Activated T-cell treated with anti-CD3 and anti-CD28 coated beads for 1 hour (primary cell): Measurements from ENCODE around the gene CDH4.

ENCODE experiments used
- DNase-seq: peaks from one replicate; pipeline ENCODE4 v3.0.0-alpha.2; 2020; ENCODE audit warnings: low read depth

CDH4 gene

GRCh38 chr20:61918548-61918947 is 666.5 kb downstream of the CDH4 start:
- DNase-seq: no peak

GRCh38 chr20:61919239-61919638 is 667.2 kb downstream of the CDH4 start:
- no peak for DNase-seq

DNA sequence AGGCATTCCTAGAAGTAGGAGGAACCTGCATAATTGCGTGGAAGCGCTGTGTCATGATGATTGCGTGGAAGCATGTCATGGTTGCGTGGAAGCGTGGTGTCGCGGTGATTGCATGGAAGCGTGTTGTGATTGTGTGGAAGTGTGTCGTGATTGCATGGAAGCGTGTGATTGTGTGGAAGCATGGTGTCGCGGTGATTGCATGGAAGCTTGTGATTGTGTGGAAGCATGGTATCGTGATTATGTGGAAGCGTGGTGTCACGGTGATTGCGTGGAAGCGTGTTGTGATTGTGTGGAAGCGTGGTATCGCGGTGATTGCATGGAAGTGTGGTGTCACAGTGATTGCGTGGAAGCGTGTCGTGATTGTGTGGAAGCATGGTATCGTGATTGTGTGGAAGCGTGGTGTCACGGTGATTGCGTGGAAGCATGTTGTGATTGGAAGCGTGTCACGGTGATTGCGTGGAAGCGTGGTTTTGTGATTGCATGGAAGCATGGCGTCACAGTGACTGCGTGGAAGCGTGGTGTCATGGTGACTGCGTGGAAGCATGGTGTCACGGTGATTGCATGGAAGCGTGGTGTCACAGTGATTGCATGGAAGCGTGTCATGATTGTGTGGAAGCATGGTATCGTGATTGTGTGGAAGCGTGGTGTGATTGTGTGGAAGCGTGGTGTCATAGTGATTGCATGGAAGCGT is 667.8 kb downstream of the CDH4 start:
- no peak for DNase-seq

- no peak for DNase-seq
These were observed 670.4 kb downstream of the CDH4 start for GRCh38 chr20:61922411-61922810.

DNA sequence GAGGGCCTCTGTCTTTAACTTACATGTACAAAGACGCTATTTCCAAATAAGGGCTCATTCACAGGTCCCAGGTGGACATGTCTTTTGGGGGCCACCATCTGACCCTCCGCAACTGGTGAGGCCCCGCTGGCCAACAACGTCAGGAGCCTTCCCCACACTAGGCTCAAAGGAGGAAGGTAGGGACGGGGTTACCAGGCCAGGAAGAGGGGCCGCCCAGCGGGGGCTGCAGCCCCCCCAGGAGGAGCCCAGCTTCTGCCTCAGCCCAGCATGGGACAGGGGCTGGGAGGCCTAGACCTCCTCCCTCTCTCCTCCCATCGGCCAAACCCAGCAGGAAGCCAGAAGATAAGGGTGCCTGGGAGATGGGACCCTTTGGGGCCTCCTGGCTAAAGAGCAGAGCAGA is 670.9 kb downstream of the CDH4 start:
- DNase-seq: no peak

- no peak for DNase-seq
These were observed 671.5 kb downstream of the CDH4 start for GRCh38 chr20:61923371-61924166.

DNA sequence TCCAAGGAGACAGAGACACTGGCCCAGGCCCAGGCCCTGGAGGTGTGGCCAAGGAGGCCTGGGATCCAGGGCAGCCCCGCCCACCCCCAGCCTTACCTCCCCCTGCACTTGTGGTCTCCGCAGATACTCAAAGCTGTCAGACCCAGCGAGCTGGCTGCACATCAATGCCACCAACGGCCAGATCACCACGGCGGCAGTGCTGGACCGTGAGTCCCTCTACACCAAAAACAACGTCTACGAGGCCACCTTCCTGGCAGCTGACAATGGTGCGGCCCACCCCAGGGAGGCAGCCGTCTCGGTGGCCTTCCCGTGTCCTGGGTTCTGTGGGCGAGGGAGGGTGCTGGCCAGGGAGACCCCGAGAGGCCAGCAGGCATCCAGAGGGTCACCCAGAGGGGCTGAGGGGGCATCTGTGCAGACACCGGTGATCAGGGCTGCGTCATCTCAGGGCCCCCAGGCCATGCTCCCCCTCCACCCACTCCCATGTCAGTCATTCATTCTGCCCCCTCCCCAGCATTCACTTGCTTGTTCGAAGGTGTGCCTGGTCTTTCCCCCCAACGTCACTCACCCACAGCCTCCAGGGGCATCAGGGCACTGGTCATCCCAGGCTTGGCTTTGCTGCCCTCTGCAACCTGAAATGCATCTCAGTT is 672.3 kb downstream of the CDH4 start:
- no peak for DNase-seq

DNA sequence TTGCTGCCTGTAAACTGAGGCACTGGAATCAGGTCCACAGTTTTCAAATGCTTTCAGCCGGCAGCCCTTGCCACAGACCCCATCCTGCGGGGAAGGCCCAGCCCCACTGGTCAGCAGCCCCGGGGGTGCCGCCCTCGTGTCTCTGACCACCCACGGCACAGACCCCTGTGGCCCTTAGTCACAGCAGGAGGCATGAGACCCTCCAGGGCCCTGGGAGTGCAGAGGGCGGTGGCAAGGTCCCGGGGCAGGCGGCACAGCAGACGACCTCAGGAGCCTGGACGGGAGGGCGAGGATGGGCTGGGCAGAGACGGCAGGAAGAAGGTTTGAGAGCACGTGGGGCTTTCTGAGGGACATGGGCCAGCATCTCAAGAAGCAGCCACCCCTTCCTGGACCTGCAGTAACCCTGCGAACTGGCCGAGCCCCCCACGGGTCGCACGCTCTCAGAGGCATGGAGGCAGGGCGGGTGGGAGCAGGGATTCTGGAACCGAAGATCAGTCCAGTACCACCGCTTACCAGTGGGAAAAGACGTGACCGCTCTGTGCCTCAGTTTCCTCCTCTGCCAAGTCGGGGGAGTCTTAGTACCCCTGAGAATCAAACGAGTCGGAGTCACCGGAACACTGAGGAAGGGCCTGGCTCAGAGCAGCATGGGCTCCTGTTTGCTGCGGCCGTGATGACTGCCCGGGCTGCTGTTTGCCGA is 672.9 kb downstream of the CDH4 start:
- no peak for DNase-seq

- DNase-seq: no peak
These were observed 673.6 kb downstream of the CDH4 start for GRCh38 chr20:61925555-61926252.

DNA sequence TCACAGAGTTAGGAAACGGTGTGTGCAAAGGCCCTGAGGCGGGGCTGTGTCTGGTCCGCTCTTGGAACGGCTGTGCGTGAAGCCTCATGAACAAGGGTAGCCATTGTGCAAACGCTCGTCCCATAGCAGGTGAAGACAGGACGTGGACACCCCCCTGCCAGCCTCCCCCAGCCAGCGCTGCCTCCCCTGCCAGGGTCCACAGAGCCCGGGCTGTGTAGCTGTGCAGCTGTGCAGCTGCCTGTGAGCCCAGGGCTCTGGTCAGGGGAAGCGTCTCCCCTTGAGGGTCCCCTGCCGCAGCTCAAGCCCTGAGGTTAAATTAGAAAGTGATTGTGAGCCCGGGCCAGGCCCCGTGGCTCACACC is 674.2 kb downstream of the CDH4 start:
- no peak for DNase-seq

DNA sequence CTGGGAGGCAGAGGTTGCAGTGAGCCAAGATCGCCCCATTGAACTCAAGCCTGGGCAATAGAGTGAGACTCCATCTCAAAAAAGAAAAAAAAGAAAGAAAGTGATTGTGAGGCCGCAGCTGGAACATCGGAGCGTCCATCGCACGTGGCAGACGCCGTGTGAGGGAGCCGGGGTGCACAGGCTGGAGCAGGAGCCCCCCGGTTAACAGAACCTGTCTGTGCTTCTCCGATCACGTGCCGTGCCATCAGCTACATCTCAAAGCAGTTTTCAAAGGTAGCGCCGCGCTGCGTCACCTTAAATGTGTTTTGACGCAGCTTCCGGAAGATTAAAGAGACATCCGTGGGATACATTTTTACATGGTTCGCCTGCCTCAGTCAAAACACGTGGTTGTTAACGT is 674.7 kb downstream of the CDH4 start:
- no peak for DNase-seq

DNA sequence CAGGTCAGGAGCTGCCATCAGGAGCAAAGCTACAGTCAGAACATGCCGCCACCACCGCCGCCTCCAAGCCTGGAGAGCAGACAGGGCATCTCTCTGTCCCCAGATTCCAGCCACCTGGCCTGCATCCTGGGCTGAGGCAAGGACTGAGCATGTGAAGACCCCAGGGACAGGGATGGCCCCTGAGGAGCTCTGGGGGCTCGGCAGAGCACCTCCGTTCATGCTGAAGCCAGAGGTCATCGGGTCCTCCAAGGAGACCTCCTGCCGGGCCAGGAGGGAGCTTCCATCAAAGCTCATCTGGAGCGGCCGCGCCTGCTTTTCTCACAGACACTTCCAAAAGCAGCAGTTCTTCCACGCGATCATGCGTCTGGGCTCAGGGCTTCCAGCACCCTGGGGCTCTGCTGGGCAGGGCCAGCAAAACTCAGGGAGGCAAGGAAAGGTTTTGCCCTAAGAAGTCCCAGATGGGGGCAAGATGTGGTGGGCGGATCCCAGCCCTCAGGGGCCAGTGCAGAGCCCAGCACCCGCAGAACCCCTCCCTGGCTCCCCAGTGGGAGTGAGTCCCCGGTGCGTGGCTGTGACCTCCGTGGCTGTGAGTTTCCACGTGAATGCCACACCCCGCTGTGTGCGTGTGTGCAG is 675.2 kb downstream of the CDH4 start:
- no peak for DNase-seq

DNA sequence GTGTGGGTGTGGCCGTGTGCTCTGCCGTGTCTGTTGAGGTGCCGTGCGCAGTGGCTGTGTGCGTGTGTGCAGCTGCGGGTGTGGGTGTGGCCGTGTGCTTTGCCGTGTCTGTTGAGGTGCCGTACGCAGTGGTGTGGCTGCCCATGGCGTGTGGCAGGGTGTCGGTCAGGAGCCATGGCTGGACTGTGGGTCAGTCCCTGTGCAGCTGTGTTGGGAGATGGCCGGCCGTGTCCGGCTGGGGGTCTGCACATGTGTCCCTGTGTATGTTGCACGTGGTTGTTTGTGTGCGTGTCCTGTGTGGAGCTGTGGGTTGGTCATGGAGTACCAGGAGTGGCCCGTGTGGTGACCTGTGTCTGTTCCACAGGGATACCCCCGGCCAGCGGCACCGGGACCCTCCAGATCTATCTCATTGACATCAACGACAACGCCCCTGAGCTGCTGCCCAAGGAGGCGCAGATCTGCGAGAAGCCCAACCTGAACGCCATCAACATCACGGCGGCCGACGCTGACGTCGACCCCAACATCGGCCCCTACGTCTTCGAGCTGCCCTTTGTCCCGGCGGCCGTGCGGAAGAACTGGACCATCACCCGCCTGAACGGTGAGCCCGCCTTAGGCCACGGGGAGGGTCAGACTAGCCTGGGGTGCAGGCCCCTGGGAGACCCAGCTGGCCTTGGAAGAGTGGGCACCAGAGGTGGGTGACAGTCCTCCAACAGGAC is 675.9 kb downstream of the CDH4 start:
- DNase-seq: no peak

DNA sequence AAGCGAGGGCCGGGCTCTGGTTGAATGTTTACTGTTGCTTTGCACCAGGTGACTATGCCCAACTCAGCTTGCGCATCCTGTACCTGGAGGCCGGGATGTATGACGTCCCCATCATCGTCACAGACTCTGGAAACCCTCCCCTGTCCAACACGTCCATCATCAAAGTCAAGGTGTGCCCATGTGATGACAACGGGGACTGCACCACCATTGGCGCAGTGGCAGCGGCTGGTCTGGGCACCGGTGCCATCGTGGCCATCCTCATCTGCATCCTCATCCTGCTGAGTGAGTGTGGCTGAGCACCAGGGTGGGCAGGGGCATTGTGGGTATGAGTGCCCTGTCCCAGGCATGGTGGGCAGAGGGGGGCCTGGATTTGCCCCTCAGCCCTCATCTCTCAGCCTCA is 677.5 kb downstream of the CDH4 start:
- no peak for DNase-seq

DNA sequence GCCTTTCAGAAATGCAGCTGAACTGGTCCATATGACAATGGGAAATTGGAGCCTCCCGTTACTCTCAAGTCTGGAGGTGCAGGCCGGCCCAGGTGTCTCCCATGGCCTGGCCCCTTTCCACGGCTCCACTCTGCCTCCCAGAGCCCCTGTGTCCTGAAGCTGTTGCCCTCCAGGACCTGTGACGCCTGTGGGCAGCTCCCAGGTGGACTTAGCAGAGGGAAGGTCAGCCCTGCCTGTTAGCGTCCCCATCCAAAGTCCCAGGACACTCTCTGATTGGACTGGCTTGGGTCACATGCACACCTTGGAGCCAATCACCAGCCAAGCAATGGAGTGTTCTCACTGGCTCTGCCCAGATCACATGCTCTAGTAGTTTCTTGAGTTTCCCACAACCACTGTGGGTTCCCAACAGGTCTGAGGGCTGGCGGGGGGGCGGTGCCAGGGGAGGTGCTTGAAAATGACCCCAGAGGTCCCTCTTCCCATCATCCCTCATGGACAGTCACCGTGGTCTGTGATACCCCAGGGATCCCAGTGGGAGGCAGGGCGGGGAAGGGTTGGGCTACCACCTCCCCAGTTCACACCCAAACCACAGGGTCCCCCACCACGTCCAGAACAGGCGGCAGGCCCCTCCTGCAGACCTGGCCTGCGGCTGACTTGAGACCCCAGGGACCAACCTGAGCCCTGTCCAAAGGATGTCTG is 678.1 kb downstream of the CDH4 start:
- no peak for DNase-seq

GRCh38 chr20:61930776-61931475 is 678.9 kb downstream of the CDH4 start:
- DNase-seq: no peak

- no peak for DNase-seq
These were observed 679.6 kb downstream of the CDH4 start for GRCh38 chr20:61931476-61932198.

- no peak for DNase-seq
These were observed 680.1 kb downstream of the CDH4 start for GRCh38 chr20:61932199-61932592.
